ENCODE data around the gene YBX2.

The YBX2 gene

GRCh38 chr17:7309628-7310027, 15.2 kb upstream of the YBX2 start:
- Histone ChIP-seq H3K4me3 (ENCODE audit: low read length) (peak overlapping the region; percentile 94), H3K4me1 (ENCODE audit: control insufficient read depth, low read depth, low read length) (peaks cover 8% of the 10 kb centered on the region), H3K27me3 (ENCODE audit: control insufficient read depth, insufficient read depth, low read length) (no peaks in the 10 kb centered on the region), H3K36me3 (ENCODE audit: control insufficient read depth, low read depth, low read length) (peaks cover 47% of the 10 kb centered on the region), H3K9me3 (ENCODE audit: control insufficient read depth, low read depth, low read length) (no peaks in the 10 kb centered on the region), H3K27ac (ENCODE audit: low read length) (no peak overlapping the region), H3K9ac (ENCODE audit: low read length) (no peak overlapping the region)

- H3K36me3 ChIP-seq (ENCODE audit: control insufficient read depth, low read depth, low read length), result peaks cover 44% of the 10 kb centered on the region
- H3K9ac ChIP-seq (ENCODE audit: low read length), result peak overlapping the region; percentile 100
- H3K9me3 ChIP-seq (ENCODE audit: control insufficient read depth, low read depth, low read length), result no peaks in the 10 kb centered on the region
- H3K27ac ChIP-seq (ENCODE audit: low read length), result peak overlapping the region; percentile 91
- no peaks in the 10 kb centered on the region for H3K27me3 ChIP-seq (ENCODE audit: control insufficient read depth, insufficient read depth, low read length)
- H3K4me3 ChIP-seq (ENCODE audit: low read length), result peak overlapping the region; percentile 94
- H3K4me1 ChIP-seq (ENCODE audit: control insufficient read depth, low read depth, low read length), result peaks cover 2% of the 10 kb centered on the region
Observed at GRCh38 chr17:7308625-7309433, 14.4 kb upstream of the YBX2 start.

- Histone ChIP-seq H3K4me1 (ENCODE audit: control insufficient read depth, low read depth, low read length) (no peaks in the 10 kb centered on the region), H3K27me3 (ENCODE audit: control insufficient read depth, insufficient read depth, low read length) (no peaks in the 10 kb centered on the region), H3K36me3 (ENCODE audit: control insufficient read depth, low read depth, low read length) (peaks cover 36% of the 10 kb centered on the region), H3K9ac (ENCODE audit: low read length) (peak overlapping the region; percentile 100), H3K27ac (ENCODE audit: low read length) (peak overlapping the region; percentile 91), H3K9me3 (ENCODE audit: control insufficient read depth, low read depth, low read length) (no peaks in the 10 kb centered on the region), H3K4me3 (ENCODE audit: low read length) (peak overlapping the region; percentile 94)
Observed at GRCh38 chr17:7307686-7308624, 13.5 kb upstream of the YBX2 start.

- peak within 1 kb of the TSS; percentile 100 for H3K9ac ChIP-seq (ENCODE audit: low read length)
- H3K4me1 ChIP-seq (ENCODE audit: control insufficient read depth, low read depth, low read length), result no peaks in the 10 kb centered on the region
- H3K27me3 ChIP-seq (ENCODE audit: control insufficient read depth, insufficient read depth, low read length), result no peaks in the 10 kb centered on the region
- peaks cover 27% of the 10 kb centered on the region for H3K36me3 ChIP-seq (ENCODE audit: control insufficient read depth, low read depth, low read length)
- peak within 1 kb of the TSS; percentile 91 for H3K27ac ChIP-seq (ENCODE audit: low read length)
- H3K9me3 ChIP-seq (ENCODE audit: control insufficient read depth, low read depth, low read length), result no peaks in the 10 kb centered on the region
- H3K4me3 ChIP-seq (ENCODE audit: low read length), result peak within 1 kb of the TSS; percentile 94
Observed at GRCh38 chr17:7306911-7307685, 12.7 kb upstream of the YBX2 start, which contains the start of gene EIF5A. EIF5A (plus strand) TSS chr17:7307628; CDS start chr17:7309636, 2,008 bp downstream.

GRCh38 chr17:7304179-7304578, 9.7 kb upstream of the YBX2 start:
- Histone ChIP-seq H3K36me3 (ENCODE audit: control insufficient read depth, low read depth, low read length) (peaks cover under 1% of the 10 kb centered on the region), H3K4me1 (ENCODE audit: control insufficient read depth, low read depth, low read length) (no peaks in the 10 kb centered on the region), H3K4me3 (ENCODE audit: low read length) (no peak overlapping the region), H3K27me3 (ENCODE audit: control insufficient read depth, insufficient read depth, low read length) (no peaks in the 10 kb centered on the region), H3K9ac (ENCODE audit: low read length) (no peak overlapping the region), H3K9me3 (ENCODE audit: control insufficient read depth, low read depth, low read length) (no peaks in the 10 kb centered on the region), H3K27ac (ENCODE audit: low read length) (no peak overlapping the region)

DNA sequence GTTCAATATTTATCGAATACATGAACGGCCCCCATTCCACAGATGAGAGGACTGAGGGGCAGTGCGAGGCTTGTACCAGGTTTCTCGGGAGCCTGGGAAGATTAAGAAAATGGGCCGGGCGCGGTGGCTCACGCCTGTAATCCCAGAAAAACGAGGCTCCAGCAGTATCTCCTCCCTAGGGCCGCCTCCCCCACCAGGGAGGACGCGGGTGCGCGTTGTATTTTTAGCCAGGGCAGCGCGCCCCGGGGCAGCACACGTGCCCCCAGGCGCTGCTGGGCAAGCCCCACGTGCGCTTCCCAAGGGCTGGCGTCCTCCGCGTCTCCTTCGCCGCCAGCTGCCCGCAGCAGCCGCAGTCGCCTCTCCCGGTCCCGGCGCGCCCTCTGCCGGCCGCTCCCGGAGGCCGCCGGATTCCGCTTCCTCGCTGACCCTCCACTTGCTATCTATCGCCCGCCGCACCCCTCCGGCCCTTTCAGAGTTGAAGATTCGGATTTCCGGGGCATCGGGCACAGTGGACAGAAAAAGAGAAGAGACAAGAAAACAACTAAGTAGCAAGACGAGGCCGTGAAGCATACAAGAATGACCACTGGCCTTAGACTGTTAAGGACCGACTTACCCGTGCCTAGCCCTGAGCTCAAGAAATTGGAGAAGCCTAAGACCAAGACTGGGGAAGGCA, 1.9 kb upstream of the YBX2 start:
- Histone ChIP-seq H3K9ac (ENCODE audit: low read length) (no peak overlapping the region), H3K9me3 (ENCODE audit: control insufficient read depth, low read depth, low read length) (no peaks in the 10 kb centered on the region), H3K27me3 (ENCODE audit: control insufficient read depth, insufficient read depth, low read length) (peaks cover 47% of the 10 kb centered on the region), H3K27ac (ENCODE audit: low read length) (no peak overlapping the region), H3K36me3 (ENCODE audit: control insufficient read depth, low read depth, low read length) (no peaks in the 10 kb centered on the region), H3K4me1 (ENCODE audit: control insufficient read depth, low read depth, low read length) (peaks cover 7% of the 10 kb centered on the region), H3K4me3 (ENCODE audit: low read length) (peak overlapping the region; percentile 27)

DNA sequence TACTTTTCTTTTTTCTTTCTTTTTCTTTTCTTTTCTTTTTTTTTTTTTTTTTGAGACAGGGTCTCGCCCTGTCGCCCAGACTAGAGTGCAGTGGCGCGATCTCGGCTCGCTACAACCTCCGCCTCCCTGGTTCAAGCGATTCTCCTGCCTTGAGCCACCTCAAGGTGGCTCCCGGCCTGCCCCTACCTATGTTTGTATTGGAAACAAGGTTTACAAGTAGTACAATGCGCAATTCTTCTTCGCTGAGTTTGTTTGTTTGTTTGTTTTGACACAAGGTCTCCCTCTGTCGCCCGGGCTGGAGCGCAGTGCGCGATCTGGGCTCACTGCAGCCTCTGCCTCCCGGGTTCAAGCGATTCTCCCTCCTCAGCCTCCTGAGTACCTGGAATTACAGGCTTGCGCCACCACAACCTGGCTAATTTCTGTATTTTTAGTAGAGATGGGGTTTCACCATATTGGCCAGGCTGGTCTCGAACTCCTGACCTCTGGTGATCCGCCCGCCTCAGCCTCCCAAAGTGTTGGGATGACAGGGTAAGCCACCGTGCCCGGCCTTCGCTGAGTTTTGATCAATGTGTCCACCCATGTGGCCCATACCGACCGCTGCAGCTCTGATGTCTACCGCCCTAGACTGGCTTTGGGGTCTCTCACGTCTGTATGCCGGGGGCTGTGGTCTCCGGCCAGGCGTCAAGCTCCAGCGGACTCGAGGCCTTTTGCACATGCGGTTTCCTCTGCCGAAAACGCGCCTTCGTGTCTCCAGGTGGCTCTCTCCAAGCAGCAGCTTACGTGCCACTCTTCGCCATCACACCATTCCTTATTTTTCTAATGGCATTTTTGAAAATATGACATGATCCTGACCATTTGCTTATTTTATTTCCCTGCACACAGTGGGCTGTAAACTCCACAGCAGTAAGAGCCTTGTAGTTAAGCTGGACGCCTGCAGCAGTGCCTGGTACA, 1.1 kb upstream of the YBX2 start:
- Histone ChIP-seq H3K4me3 (ENCODE audit: low read length) (peak overlapping the region; percentile 47), H3K27me3 (ENCODE audit: control insufficient read depth, insufficient read depth, low read length) (peaks cover 47% of the 10 kb centered on the region)

DNA sequence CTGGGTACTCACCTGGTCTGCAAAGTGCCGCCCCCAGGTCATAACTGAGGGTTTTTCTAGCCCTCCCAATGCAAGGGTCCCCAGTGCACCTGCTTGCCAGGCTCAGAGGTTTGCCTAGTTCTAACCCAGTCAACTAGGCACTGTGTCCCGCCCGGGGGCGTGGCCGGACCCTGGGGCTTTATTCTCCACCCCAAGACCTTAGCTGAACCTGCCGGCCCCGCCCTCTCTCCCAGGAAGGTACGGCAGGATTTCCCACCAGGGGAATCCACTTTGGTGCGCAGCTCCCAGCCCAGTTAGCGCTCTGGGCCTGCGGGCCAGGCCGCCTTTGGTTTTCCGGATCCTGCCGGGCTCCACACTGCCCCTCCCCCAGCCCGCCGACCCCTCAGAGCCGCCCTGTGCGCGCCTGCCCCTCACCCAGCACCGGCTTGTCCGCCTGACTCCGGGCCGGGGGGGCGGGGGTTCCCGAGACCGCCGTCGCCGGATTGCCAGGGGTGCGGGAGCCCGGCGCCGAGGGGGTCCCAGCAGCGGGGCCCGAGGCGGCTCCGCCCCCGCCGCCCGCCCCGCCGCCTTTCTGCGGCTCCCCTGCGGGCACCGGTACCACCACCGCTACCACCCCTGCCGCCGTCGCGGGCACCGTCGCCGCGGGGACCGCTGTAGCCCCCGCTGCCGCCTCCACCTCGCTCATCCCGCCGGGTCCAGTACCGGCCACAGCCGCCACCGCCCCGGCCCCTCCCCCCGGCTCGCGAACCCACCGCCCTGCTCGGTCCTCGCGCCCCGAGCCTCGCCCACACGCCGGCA, 424 bp downstream of the YBX2 start:
- H3K4me1 ChIP-seq (ENCODE audit: control insufficient read depth, low read depth, low read length), result peaks cover 7% of the 10 kb centered on the region
- no peak overlapping the region for H3K27ac ChIP-seq (ENCODE audit: low read length)
- no peaks in the 10 kb centered on the region for H3K9me3 ChIP-seq (ENCODE audit: control insufficient read depth, low read depth, low read length)
- H3K4me3 ChIP-seq (ENCODE audit: low read length), result peak overlapping the region; percentile 35
- H3K27me3 ChIP-seq (ENCODE audit: control insufficient read depth, insufficient read depth, low read length), result peaks cover 47% of the 10 kb centered on the region
- H3K9ac ChIP-seq (ENCODE audit: low read length), result no peak overlapping the region
- H3K36me3 ChIP-seq (ENCODE audit: control insufficient read depth, low read depth, low read length), result no peaks in the 10 kb centered on the region

More for the DNA sequence above, 1.1 kb upstream of the YBX2 start:
- Histone ChIP-seq H3K36me3 (ENCODE audit: control insufficient read depth, low read depth, low read length) (no peaks in the 10 kb centered on the region), H3K27ac (ENCODE audit: low read length) (no peak overlapping the region), H3K9ac (ENCODE audit: low read length) (no peak overlapping the region), H3K9me3 (ENCODE audit: control insufficient read depth, low read depth, low read length) (no peaks in the 10 kb centered on the region), H3K4me1 (ENCODE audit: control insufficient read depth, low read depth, low read length) (peaks cover 7% of the 10 kb centered on the region)

GRCh38 chr17:7293159-7293558, 1.3 kb downstream of the YBX2 start:
- no peaks in the 10 kb centered on the region for H3K36me3 ChIP-seq (ENCODE audit: control insufficient read depth, low read depth, low read length)
- H3K27me3 ChIP-seq (ENCODE audit: control insufficient read depth, insufficient read depth, low read length), result peaks cover 47% of the 10 kb centered on the region
- H3K4me3 ChIP-seq (ENCODE audit: low read length), result peak overlapping the region; percentile 35
- no peak overlapping the region for H3K9ac ChIP-seq (ENCODE audit: low read length)
- no peaks in the 10 kb centered on the region for H3K9me3 ChIP-seq (ENCODE audit: control insufficient read depth, low read depth, low read length)
- H3K27ac ChIP-seq (ENCODE audit: low read length), result no peak overlapping the region
- peaks cover 7% of the 10 kb centered on the region for H3K4me1 ChIP-seq (ENCODE audit: control insufficient read depth, low read depth, low read length)
